HEK293 (cell line): ENCODE results near the gene PDIA5.

Source experiments
- CTCF ChIA-PET: fragments of 350-600 bp; formaldehyde crosslinking; extraction: SDS; loops from one replicate; lab custom pipeline; 2021; ENCODE audit warnings: antibody characterized with exemption; lab: Yijun Ruan, JAX
- POLR2A ChIA-PET: fragments of 300-600 bp; formaldehyde crosslinking; extraction: SDS; loops from one replicate; lab custom pipeline; 2020; ENCODE audit warnings: antibody characterized with exemption, inconsistent platforms; lab: Yijun Ruan, JAX
- H3K27ac ChIP-seq: fragments of 200-500 bp; sonication (Bioruptor generic); 2 replicates; pipeline ENCODE4 v1.5.1; 2014; ENCODE audit warnings: low read depth, low read length, control low read depth, inconsistent platforms; ENCODE audit errors: extremely low read depth
- H3K36me3 ChIP-seq, 2 experiments: fragments of 200-500 bp in 1 of 2; sonication (Bioruptor generic) in 1 of 2; 1 replicate in 1 of 2; 2 replicates in 1 of 2; pipeline ENCODE4 v1.5.1; 2014 to 2017; ENCODE audit warnings: inconsistent platforms in 2 of 2, low read length in 2 of 2; ENCODE audit not compliant: control insufficient read depth in 2 of 2, insufficient read depth in 1 of 2
- H3K4me1 ChIP-seq: fragments of 200-500 bp; sonication (Bioruptor generic); 2 replicates; pipeline ENCODE4 v1.5.1; 2014; ENCODE audit warnings: mild to moderate bottlenecking, low read length, inconsistent platforms; ENCODE audit not compliant: control insufficient read depth, insufficient read depth
- H3K4me3 ChIP-seq: 2 replicates; pipeline ENCODE4 v1.5.1; 2011; ENCODE audit warnings: low read depth, mild to moderate bottlenecking, control low read depth, low read length, moderate library complexity
- H3K9me3 ChIP-seq: fragments of 200-500 bp; sonication (Bioruptor generic); 2 replicates; pipeline ENCODE4 v1.5.1; 2014; ENCODE audit warnings: low read depth, low read length, inconsistent platforms; ENCODE audit not compliant: control insufficient read depth, insufficient read depth
- OSR2 ChIP-seq: fragments of 450-650 bp; formaldehyde crosslinking; IDR thresholded peaks from 2 replicates; pipeline ENCODE4 v1.5.1; 2016; ENCODE audit warnings: missing biosample characterization, missing genetic modification characterization
- OVOL3 ChIP-seq: fragments of 450-650 bp; formaldehyde crosslinking; IDR thresholded peaks from 2 replicates; pipeline ENCODE4 v1.5.1; 2016; ENCODE audit warnings: missing biosample characterization, missing genetic modification characterization
- PRDM1 ChIP-seq: fragments of 450-650 bp; formaldehyde crosslinking; IDR thresholded peaks from 2 replicates; pipeline ENCODE4; 2016; ENCODE audit warnings: missing biosample characterization, missing genetic modification characterization
- PRDM6 ChIP-seq: fragments of 450-650 bp; formaldehyde crosslinking; IDR thresholded peaks from 2 replicates; pipeline ENCODE4 v1.5.1; 2017; ENCODE audit warnings: missing biosample characterization, missing genetic modification characterization
- SALL2 ChIP-seq: fragments of 450-650 bp; formaldehyde crosslinking; IDR thresholded peaks from 2 replicates; pipeline ENCODE4 v1.5.0; 2017; ENCODE audit warnings: missing biosample characterization, mild to moderate bottlenecking, missing genetic modification characterization, borderline replicate concordance
- SCRT1 ChIP-seq: fragments of 450-650 bp; formaldehyde crosslinking; IDR thresholded peaks from 2 replicates; pipeline ENCODE4 v1.5.1; 2016; ENCODE audit warnings: missing biosample characterization, missing genetic modification characterization, borderline replicate concordance
- SP7 ChIP-seq: fragments of 450-650 bp; formaldehyde crosslinking; IDR thresholded peaks from 2 replicates; pipeline ENCODE4 v1.5.1; 2016; ENCODE audit warnings: missing biosample characterization, missing genetic modification characterization
- WT1 ChIP-seq: fragments of 450-650 bp; formaldehyde crosslinking; IDR thresholded peaks from 2 replicates; pipeline ENCODE4 v1.5.1; 2016; ENCODE audit warnings: missing biosample characterization, missing genetic modification characterization
- ZBTB1 ChIP-seq: fragments of 450-650 bp; formaldehyde crosslinking; IDR thresholded peaks from 2 replicates; pipeline ENCODE4 v1.5.1; 2016; ENCODE audit warnings: missing biosample characterization, missing genetic modification characterization
- ZBTB8A ChIP-seq: fragments of 450-650 bp; formaldehyde crosslinking; IDR thresholded peaks from 2 replicates; pipeline ENCODE4 v1.5.1; 2016; ENCODE audit warnings: missing biosample characterization, missing genetic modification characterization
- ZFP3 ChIP-seq: fragments of 450-650 bp; formaldehyde crosslinking; IDR thresholded peaks from 2 replicates; pipeline ENCODE4 v1.5.1; 2016; ENCODE audit warnings: low read depth, missing biosample characterization, missing genetic modification characterization
- ZNF10 ChIP-seq: fragments of 450-650 bp; formaldehyde crosslinking; IDR thresholded peaks from 2 replicates; pipeline ENCODE4 v1.5.1; 2017; ENCODE audit warnings: missing biosample characterization, missing genetic modification characterization
- ZNF16 ChIP-seq: fragments of 450-650 bp; formaldehyde crosslinking; IDR thresholded peaks from 2 replicates; pipeline ENCODE4 v1.5.1; 2016; ENCODE audit warnings: low read depth, missing biosample characterization, missing genetic modification characterization
- ZNF174 ChIP-seq: fragments of 450-650 bp; formaldehyde crosslinking; IDR thresholded peaks from 2 replicates; pipeline ENCODE4 v1.5.0; 2017; ENCODE audit warnings: missing biosample characterization, mild to moderate bottlenecking, missing genetic modification characterization
- ZNF19 ChIP-seq: fragments of 450-650 bp; formaldehyde crosslinking; IDR thresholded peaks from 2 replicates; pipeline ENCODE4; 2016; ENCODE audit warnings: missing biosample characterization, missing genetic modification characterization, low read depth
- ZNF202 ChIP-seq: fragments of 450-650 bp; formaldehyde crosslinking; IDR thresholded peaks from 2 replicates; pipeline ENCODE4 v1.5.1; 2016; ENCODE audit warnings: missing biosample characterization, missing genetic modification characterization, borderline replicate concordance
- ZNF211 ChIP-seq: fragments of 450-650 bp; formaldehyde crosslinking; IDR thresholded peaks from 2 replicates; pipeline ENCODE4 v1.5.1; 2016; ENCODE audit warnings: low read depth, missing biosample characterization, missing genetic modification characterization
- ZNF214 ChIP-seq: fragments of 450-650 bp; formaldehyde crosslinking; IDR thresholded peaks from 2 replicates; pipeline ENCODE4 v1.5.1; 2017; ENCODE audit warnings: missing biosample characterization, mild to moderate bottlenecking, missing genetic modification characterization, borderline replicate concordance
- ZNF223 ChIP-seq: fragments of 450-650 bp; formaldehyde crosslinking; IDR thresholded peaks from 2 replicates; pipeline ENCODE4 v1.5.1; 2016; ENCODE audit warnings: missing biosample characterization, missing genetic modification characterization
- ZNF302 ChIP-seq: fragments of 450-650 bp; formaldehyde crosslinking; IDR thresholded peaks from 2 replicates; pipeline ENCODE4 v1.5.1; 2016; ENCODE audit warnings: missing biosample characterization, missing genetic modification characterization, low read depth
- ZNF324 ChIP-seq: fragments of 450-650 bp; formaldehyde crosslinking; IDR thresholded peaks from 2 replicates; pipeline ENCODE4 v1.5.1; 2016; ENCODE audit warnings: missing biosample characterization, missing genetic modification characterization
- ZNF398 ChIP-seq: fragments of 450-650 bp; formaldehyde crosslinking; IDR thresholded peaks from 2 replicates; pipeline ENCODE4 v1.5.1; 2017; ENCODE audit warnings: missing biosample characterization, missing genetic modification characterization
- ZNF433 ChIP-seq: fragments of 450-650 bp; formaldehyde crosslinking; IDR thresholded peaks from 2 replicates; pipeline ENCODE4 v1.5.1; 2016; ENCODE audit warnings: missing biosample characterization, missing genetic modification characterization, low read depth
- ZNF48 ChIP-seq: fragments of 450-650 bp; formaldehyde crosslinking; IDR thresholded peaks from 2 replicates; pipeline ENCODE4 v1.5.1; 2016; ENCODE audit warnings: missing biosample characterization, missing genetic modification characterization
- ZNF488 ChIP-seq: fragments of 450-650 bp; formaldehyde crosslinking; IDR thresholded peaks from 2 replicates; pipeline ENCODE4 v1.5.1; 2016; ENCODE audit warnings: missing biosample characterization, missing genetic modification characterization
- ZNF585B ChIP-seq: fragments of 450-650 bp; formaldehyde crosslinking; IDR thresholded peaks from 2 replicates; pipeline ENCODE4 v1.5.1; 2016; ENCODE audit warnings: missing biosample characterization, missing genetic modification characterization
- ZNF596 ChIP-seq: fragments of 450-650 bp; IDR thresholded peaks from 2 replicates; pipeline ENCODE4 v1.5.0; 2018; ENCODE audit warnings: missing biosample characterization, mild to moderate bottlenecking, missing genetic modification characterization, moderate library complexity
- ZNF707 ChIP-seq: fragments of 450-650 bp; formaldehyde crosslinking; IDR thresholded peaks from 2 replicates; pipeline ENCODE4 v1.5.1; 2016; ENCODE audit warnings: missing biosample characterization, missing genetic modification characterization
- ZNF76 ChIP-seq: fragments of 450-650 bp; formaldehyde crosslinking; IDR thresholded peaks from 2 replicates; pipeline ENCODE4; 2016; ENCODE audit warnings: low read depth, missing biosample characterization, missing genetic modification characterization, borderline replicate concordance
- ZNF785 ChIP-seq: fragments of 450-650 bp; formaldehyde crosslinking; IDR thresholded peaks from 2 replicates; pipeline ENCODE4 v1.5.1; 2016; ENCODE audit warnings: missing biosample characterization, missing genetic modification characterization
- TF ChIP-seq, protein P1 (sequence below): fragments of 450-650 bp; formaldehyde crosslinking; IDR thresholded peaks from 2 replicates; pipeline ENCODE4 v1.5.1; 2016; ENCODE audit warnings: missing biosample characterization, missing genetic modification characterization
- TF ChIP-seq, protein P2 (sequence below): fragments of 450-650 bp; IDR thresholded peaks from 2 replicates; pipeline ENCODE4 v1.5.1; 2018; ENCODE audit warnings: missing biosample characterization, missing genetic modification characterization

Gene PDIA5

DNA sequence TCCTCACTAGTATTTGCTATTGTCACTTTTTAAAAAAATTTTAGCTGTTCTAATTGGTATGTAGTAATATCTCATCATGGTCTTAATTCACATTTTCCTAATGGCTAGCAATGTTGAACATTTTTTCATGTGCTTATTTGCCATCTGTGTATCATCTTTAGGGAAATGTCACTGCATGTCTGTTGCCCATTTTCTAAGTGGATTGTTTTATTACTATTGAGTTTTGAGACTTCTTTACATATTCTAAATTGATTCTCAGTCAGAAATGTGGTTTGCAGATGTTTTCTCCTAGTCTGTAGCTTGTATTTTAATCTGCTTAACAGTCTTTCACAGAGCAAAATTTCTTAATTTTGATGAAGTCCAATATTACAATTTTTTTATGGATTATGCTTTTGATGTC is 101.3 kb downstream of the PDIA5 start:
- CTCF ChIA-PET = interaction anchor here (0.5 kb wide), 1 partner anchor 12 kb away, joined by 5 read pairs; no protein-coding TSS in a partner anchor
- no peak overlapping the region for H3K27ac ChIP-seq
- POLR2A ChIA-PET = no interaction called here
- no peak overlapping the region for H3K4me3 ChIP-seq
- H3K4me1 ChIP-seq = no peaks in the 10 kb centered on the region
- H3K9me3 ChIP-seq = no peaks in the 10 kb centered on the region
- H3K36me3 ChIP-seq = peaks cover 0 to 21% of the 10 kb centered on the region in 2 experiments; a peak in 1 of 3 replicates
- TF ChIP-seq ZNF174 (tag by site-specific recombination) (no peak), ZNF16 (tag by site-specific recombination) (no peak), ZNF19 (tag by site-specific recombination) (no peak), ZFP3 (no peak), PRDM6 (tag by site-specific recombination) (no peak), ZNF433 (tag by site-specific recombination) (no peak), SCRT1 (no peak), ZNF211 (no peak), ZNF488 (no peak), ZNF214 (tag by site-specific recombination) (no peak), OSR2 (tag by site-specific recombination) (no peak), OVOL3 (tag by site-specific recombination) (no peak), SP7 (no peak), ZNF398 (tag by site-specific recombination) (no peak), ZNF302 (no peak)
- TF ChIP-seq, protein P1, sequence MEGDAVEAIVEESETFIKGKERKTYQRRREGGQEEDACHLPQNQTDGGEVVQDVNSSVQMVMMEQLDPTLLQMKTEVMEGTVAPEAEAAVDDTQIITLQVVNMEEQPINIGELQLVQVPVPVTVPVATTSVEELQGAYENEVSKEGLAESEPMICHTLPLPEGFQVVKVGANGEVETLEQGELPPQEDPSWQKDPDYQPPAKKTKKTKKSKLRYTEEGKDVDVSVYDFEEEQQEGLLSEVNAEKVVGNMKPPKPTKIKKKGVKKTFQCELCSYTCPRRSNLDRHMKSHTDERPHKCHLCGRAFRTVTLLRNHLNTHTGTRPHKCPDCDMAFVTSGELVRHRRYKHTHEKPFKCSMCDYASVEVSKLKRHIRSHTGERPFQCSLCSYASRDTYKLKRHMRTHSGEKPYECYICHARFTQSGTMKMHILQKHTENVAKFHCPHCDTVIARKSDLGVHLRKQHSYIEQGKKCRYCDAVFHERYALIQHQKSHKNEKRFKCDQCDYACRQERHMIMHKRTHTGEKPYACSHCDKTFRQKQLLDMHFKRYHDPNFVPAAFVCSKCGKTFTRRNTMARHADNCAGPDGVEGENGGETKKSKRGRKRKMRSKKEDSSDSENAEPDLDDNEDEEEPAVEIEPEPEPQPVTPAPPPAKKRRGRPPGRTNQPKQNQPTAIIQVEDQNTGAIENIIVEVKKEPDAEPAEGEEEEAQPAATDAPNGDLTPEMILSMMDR = no peak

- no peak overlapping the region for H3K27ac ChIP-seq
- TF ChIP-seq WT1 (no peak), ZNF596 (no peak), ZNF223 (tag by site-specific recombination) (no peak), ZNF76 (tag by site-specific recombination) (no peak), ZNF48 (no peak), ZBTB8A (no peak), ZNF202 (tag by site-specific recombination) (no peak), ZNF585B (tag by site-specific recombination) (no peak), PRDM1 (tag by site-specific recombination) (no peak), ZNF707 (tag by site-specific recombination) (no peak), ZNF10 (tag by site-specific recombination) (no peak), ZBTB1 (tag by site-specific recombination) (no peak), ZNF785 (tag by site-specific recombination) (no peak), ZNF324 (no peak), SALL2 (tag by site-specific recombination) (no peak)
- TF ChIP-seq, protein P2, sequence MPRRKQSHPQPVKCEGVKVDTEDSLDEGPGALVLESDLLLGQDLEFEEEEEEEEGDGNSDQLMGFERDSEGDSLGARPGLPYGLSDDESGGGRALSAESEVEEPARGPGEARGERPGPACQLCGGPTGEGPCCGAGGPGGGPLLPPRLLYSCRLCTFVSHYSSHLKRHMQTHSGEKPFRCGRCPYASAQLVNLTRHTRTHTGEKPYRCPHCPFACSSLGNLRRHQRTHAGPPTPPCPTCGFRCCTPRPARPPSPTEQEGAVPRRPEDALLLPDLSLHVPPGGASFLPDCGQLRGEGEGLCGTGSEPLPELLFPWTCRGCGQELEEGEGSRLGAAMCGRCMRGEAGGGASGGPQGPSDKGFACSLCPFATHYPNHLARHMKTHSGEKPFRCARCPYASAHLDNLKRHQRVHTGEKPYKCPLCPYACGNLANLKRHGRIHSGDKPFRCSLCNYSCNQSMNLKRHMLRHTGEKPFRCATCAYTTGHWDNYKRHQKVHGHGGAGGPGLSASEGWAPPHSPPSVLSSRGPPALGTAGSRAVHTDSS (tag by site-specific recombination) = no peak
These were observed 101.8 kb downstream of the PDIA5 start for GRCh38 chr3:123168605-123169004.

More at GRCh38 chr3:123168605-123169004, 101.8 kb downstream of the PDIA5 start:
- ChIA-PET POLR2A (no interaction called here), CTCF (no interaction called here)
- Histone ChIP-seq H3K4me3 (no peak overlapping the region), H3K36me3 (peaks cover 0 to 16% of the 10 kb centered on the region in 2 experiments; a peak in 1 of 3 replicates), H3K9me3 (no peaks in the 10 kb centered on the region), H3K4me1 (no peaks in the 10 kb centered on the region)
